Measurements from ENCODE around the gene SNX30.

The SNX30 gene

DNA sequence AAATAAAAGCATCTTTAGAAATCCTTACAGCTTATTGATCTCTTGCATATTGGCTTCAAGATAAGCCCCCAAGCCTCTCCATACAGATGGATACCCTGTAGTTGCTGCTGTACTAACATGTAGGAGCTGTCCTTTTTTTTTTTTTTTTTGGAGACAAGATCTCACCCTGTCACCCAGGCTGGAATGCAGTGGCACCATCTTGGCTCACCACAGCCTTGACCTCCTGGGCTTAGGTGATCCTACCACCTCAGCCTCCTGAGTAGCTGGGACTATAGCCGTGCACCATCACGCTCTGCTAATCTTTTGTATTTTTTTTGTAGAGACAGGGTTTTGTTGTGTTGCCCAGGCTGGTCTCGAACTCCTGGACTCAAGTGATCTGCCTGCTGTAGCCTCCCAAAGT is 35.4 kb downstream of the SNX30 start:
- no peak overlapping the region for H3K27ac ChIP-seq (ENCODE audit: low read depth, low read length)

GRCh38 chr9:112786829-112787520 is 36.4 kb downstream of the SNX30 start:
- no peaks in the 10 kb centered on the region for H3K36me3 ChIP-seq (ENCODE audit: control insufficient read depth, insufficient read depth, low read length)
- no peaks in the 10 kb centered on the region for H3K9me3 ChIP-seq (ENCODE audit: control insufficient read depth, insufficient read depth, low read length)
- H3K4me1 ChIP-seq (ENCODE audit: control insufficient read depth, insufficient read depth, low read length), result peaks cover 13% of the 10 kb centered on the region
- H3K27ac ChIP-seq (ENCODE audit: low read depth, low read length), result no peak overlapping the region
- H3K9ac ChIP-seq (ENCODE audit: low read depth, low read length), result no peak overlapping the region
- H3K27me3 ChIP-seq (ENCODE audit: control insufficient read depth, insufficient read depth, low read length), result no peaks in the 10 kb centered on the region
- no peak overlapping the region for H3K4me3 ChIP-seq (ENCODE audit: low read depth, low read length)

More for the DNA sequence above, 35.4 kb downstream of the SNX30 start:
- no peak overlapping the region for H3K9ac ChIP-seq (ENCODE audit: low read depth, low read length)
- no peaks in the 10 kb centered on the region for H3K27me3 ChIP-seq (ENCODE audit: control insufficient read depth, insufficient read depth, low read length)
- H3K4me3 ChIP-seq (ENCODE audit: low read depth, low read length), result no peak overlapping the region
- H3K4me1 ChIP-seq (ENCODE audit: control insufficient read depth, insufficient read depth, low read length), result peaks cover 13% of the 10 kb centered on the region
- H3K9me3 ChIP-seq (ENCODE audit: control insufficient read depth, insufficient read depth, low read length), result no peaks in the 10 kb centered on the region
- H3K36me3 ChIP-seq (ENCODE audit: control insufficient read depth, insufficient read depth, low read length), result no peaks in the 10 kb centered on the region

DNA sequence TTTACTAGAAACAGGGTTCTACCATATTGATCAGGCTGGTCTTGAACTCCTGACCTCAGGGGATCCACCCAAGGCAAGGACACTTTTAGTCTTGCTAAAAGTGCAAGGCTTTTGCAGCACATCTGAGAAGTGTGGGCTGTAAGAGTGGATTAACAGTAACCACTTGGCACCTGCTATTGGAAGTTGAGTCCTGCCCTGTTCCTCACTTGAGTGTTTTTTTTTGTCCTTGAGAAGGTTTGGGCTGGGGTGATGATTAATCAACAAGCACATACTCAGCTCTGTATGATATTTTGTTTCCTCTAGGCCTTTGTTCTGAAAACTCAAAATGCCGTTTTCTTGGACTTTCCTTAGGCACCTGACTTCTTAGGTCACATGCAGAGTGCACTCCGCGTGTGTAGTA is 37.4 kb downstream of the SNX30 start:
- Histone ChIP-seq H3K4me1 (ENCODE audit: control insufficient read depth, insufficient read depth, low read length) (peaks cover 13% of the 10 kb centered on the region), H3K27me3 (ENCODE audit: control insufficient read depth, insufficient read depth, low read length) (no peaks in the 10 kb centered on the region), H3K27ac (ENCODE audit: low read depth, low read length) (no peak overlapping the region), H3K4me3 (ENCODE audit: low read depth, low read length) (no peak overlapping the region), H3K36me3 (ENCODE audit: control insufficient read depth, insufficient read depth, low read length) (no peaks in the 10 kb centered on the region), H3K9ac (ENCODE audit: low read depth, low read length) (no peak overlapping the region), H3K9me3 (ENCODE audit: control insufficient read depth, insufficient read depth, low read length) (no peaks in the 10 kb centered on the region)

GRCh38 chr9:112789473-112789872 is 38.9 kb downstream of the SNX30 start:
- H3K9ac ChIP-seq (ENCODE audit: low read depth, low read length), result no peak overlapping the region
- no peak overlapping the region for H3K4me3 ChIP-seq (ENCODE audit: low read depth, low read length)
- H3K27me3 ChIP-seq (ENCODE audit: control insufficient read depth, insufficient read depth, low read length), result no peaks in the 10 kb centered on the region
- no peak overlapping the region for H3K27ac ChIP-seq (ENCODE audit: low read depth, low read length)
- no peaks in the 10 kb centered on the region for H3K9me3 ChIP-seq (ENCODE audit: control insufficient read depth, insufficient read depth, low read length)
- H3K4me1 ChIP-seq (ENCODE audit: control insufficient read depth, insufficient read depth, low read length), result peaks cover 3% of the 10 kb centered on the region
- H3K36me3 ChIP-seq (ENCODE audit: control insufficient read depth, insufficient read depth, low read length), result no peaks in the 10 kb centered on the region

DNA sequence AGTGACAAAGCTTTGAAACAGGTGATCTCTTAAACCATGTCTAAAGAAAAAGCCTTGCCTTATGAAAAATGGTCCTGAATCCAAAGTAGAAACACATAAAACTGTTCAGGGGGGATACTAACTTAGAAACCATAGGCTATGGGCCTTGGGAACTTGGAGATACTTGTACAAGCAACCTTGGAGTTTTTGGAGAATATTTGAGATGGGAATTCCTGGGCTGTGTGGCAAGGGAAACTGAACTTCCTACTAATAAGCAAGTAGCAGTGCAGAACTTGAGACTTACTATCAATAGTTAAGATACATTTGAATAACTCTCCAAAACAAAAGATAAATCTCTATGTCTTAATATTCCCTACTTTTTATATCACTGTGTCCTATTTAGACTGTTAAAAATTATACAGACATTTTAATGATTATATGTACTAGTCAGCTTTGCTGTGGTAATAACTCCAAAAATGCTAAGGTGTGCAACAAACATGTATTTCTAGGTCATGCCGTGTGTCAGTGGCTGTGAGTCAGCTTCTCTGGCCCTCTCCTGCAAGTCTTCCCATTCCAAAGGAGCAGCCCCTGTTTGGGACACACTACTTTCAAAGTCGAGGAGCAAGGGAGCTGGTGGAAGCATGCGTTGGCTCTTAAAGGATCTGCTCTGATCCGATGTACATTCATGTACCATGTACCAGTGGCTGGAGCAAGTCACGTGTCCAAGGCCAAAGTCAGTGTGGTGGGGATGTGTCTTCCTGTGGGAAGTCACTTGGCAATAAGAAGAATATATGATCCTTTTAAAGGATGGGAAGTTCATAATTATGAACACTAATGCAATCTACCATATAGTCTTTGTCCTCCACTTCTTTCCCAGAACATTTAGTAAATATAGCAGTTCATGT is 39.6 kb downstream of the SNX30 start:
- H3K4me1 ChIP-seq (ENCODE audit: control insufficient read depth, insufficient read depth, low read length), result no peaks in the 10 kb centered on the region
- no peak overlapping the region for H3K9ac ChIP-seq (ENCODE audit: low read depth, low read length)
- H3K27ac ChIP-seq (ENCODE audit: low read depth, low read length), result no peak overlapping the region
- no peaks in the 10 kb centered on the region for H3K36me3 ChIP-seq (ENCODE audit: control insufficient read depth, insufficient read depth, low read length)
- no peak overlapping the region for H3K4me3 ChIP-seq (ENCODE audit: low read depth, low read length)
- no peaks in the 10 kb centered on the region for H3K9me3 ChIP-seq (ENCODE audit: control insufficient read depth, insufficient read depth, low read length)
- no peaks in the 10 kb centered on the region for H3K27me3 ChIP-seq (ENCODE audit: control insufficient read depth, insufficient read depth, low read length)

DNA sequence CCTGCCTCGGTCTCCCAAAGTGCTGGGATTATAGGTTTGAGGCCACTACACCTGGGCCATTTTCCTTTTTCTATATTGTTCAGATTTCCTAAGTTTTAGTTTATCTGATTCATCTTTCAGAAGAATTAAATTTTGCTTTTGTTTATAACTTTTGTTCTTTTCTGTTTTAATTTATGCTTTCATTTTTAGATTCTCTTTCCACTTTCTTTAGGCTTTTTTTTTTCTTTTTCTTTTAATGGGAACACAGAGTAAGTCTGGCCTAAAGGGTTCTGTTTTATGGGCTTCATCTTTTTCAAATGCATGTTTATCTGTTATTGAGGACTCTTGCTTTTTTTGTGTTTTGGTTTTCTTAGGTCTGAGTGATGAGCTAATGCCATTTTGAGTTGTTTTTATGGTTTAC is 42.1 kb downstream of the SNX30 start:
- Histone ChIP-seq H3K9ac (ENCODE audit: low read depth, low read length) (no peak overlapping the region), H3K4me3 (ENCODE audit: low read depth, low read length) (no peak overlapping the region), H3K36me3 (ENCODE audit: control insufficient read depth, insufficient read depth, low read length) (no peaks in the 10 kb centered on the region), H3K9me3 (ENCODE audit: control insufficient read depth, insufficient read depth, low read length) (no peaks in the 10 kb centered on the region), H3K4me1 (ENCODE audit: control insufficient read depth, insufficient read depth, low read length) (no peaks in the 10 kb centered on the region), H3K27me3 (ENCODE audit: control insufficient read depth, insufficient read depth, low read length) (no peaks in the 10 kb centered on the region), H3K27ac (ENCODE audit: low read depth, low read length) (no peak overlapping the region)

- Histone ChIP-seq H3K9me3 (ENCODE audit: control insufficient read depth, insufficient read depth, low read length) (no peaks in the 10 kb centered on the region), H3K4me1 (ENCODE audit: control insufficient read depth, insufficient read depth, low read length) (no peaks in the 10 kb centered on the region), H3K27me3 (ENCODE audit: control insufficient read depth, insufficient read depth, low read length) (no peaks in the 10 kb centered on the region), H3K36me3 (ENCODE audit: control insufficient read depth, insufficient read depth, low read length) (no peaks in the 10 kb centered on the region), H3K27ac (ENCODE audit: low read depth, low read length) (no peak overlapping the region), H3K4me3 (ENCODE audit: low read depth, low read length) (no peak overlapping the region), H3K9ac (ENCODE audit: low read depth, low read length) (no peak overlapping the region)
Observed at GRCh38 chr9:112793213-112793810, 42.8 kb downstream of the SNX30 start.

- Histone ChIP-seq H3K27ac (ENCODE audit: low read depth, low read length) (no peak overlapping the region), H3K4me1 (ENCODE audit: control insufficient read depth, insufficient read depth, low read length) (no peaks in the 10 kb centered on the region), H3K4me3 (ENCODE audit: low read depth, low read length) (no peak overlapping the region), H3K9me3 (ENCODE audit: control insufficient read depth, insufficient read depth, low read length) (no peaks in the 10 kb centered on the region), H3K36me3 (ENCODE audit: control insufficient read depth, insufficient read depth, low read length) (no peaks in the 10 kb centered on the region), H3K9ac (ENCODE audit: low read depth, low read length) (no peak overlapping the region), H3K27me3 (ENCODE audit: control insufficient read depth, insufficient read depth, low read length) (no peaks in the 10 kb centered on the region)
Observed at GRCh38 chr9:112794731-112795130, 44.2 kb downstream of the SNX30 start.

- H3K27me3 ChIP-seq (ENCODE audit: control insufficient read depth, insufficient read depth, low read length), result no peaks in the 10 kb centered on the region
- H3K4me3 ChIP-seq (ENCODE audit: low read depth, low read length), result no peak overlapping the region
- H3K9ac ChIP-seq (ENCODE audit: low read depth, low read length), result no peak overlapping the region
- H3K27ac ChIP-seq (ENCODE audit: low read depth, low read length), result no peak overlapping the region
- H3K9me3 ChIP-seq (ENCODE audit: control insufficient read depth, insufficient read depth, low read length), result no peaks in the 10 kb centered on the region
- H3K4me1 ChIP-seq (ENCODE audit: control insufficient read depth, insufficient read depth, low read length), result no peaks in the 10 kb centered on the region
- no peaks in the 10 kb centered on the region for H3K36me3 ChIP-seq (ENCODE audit: control insufficient read depth, insufficient read depth, low read length)
Observed at GRCh38 chr9:112795921-112796320, 45.4 kb downstream of the SNX30 start.

DNA sequence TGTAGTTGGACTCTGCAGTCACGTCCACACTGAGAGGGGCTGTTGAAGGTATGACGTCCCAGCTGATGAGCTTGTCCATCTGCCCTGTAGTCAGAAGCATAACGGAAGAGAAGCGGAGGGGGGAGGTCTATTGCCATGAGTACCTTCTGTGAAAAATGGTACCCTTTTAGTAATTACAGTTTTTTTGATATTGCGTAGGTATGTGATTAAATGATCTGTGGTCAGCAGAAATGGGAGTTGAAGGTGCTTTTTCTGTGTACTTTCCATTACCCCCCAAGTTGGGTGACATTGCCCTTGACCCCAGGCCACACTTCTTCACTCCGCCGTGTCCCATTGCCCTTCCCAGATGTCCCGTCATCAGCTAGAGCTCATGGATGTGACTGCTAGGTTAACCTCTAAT is 45.9 kb downstream of the SNX30 start:
- no peaks in the 10 kb centered on the region for H3K4me1 ChIP-seq (ENCODE audit: control insufficient read depth, insufficient read depth, low read length)
- no peak overlapping the region for H3K9ac ChIP-seq (ENCODE audit: low read depth, low read length)
- no peak overlapping the region for H3K27ac ChIP-seq (ENCODE audit: low read depth, low read length)
- no peaks in the 10 kb centered on the region for H3K36me3 ChIP-seq (ENCODE audit: control insufficient read depth, insufficient read depth, low read length)
- H3K9me3 ChIP-seq (ENCODE audit: control insufficient read depth, insufficient read depth, low read length), result no peaks in the 10 kb centered on the region
- no peaks in the 10 kb centered on the region for H3K27me3 ChIP-seq (ENCODE audit: control insufficient read depth, insufficient read depth, low read length)
- no peak overlapping the region for H3K4me3 ChIP-seq (ENCODE audit: low read depth, low read length)

GRCh38 chr9:112809351-112809848 is 58.8 kb downstream of the SNX30 start:
- H3K9ac ChIP-seq (ENCODE audit: low read depth, low read length), result no peak overlapping the region
- H3K4me1 ChIP-seq (ENCODE audit: control insufficient read depth, insufficient read depth, low read length), result peaks cover 4% of the 10 kb centered on the region
- no peak overlapping the region for H3K4me3 ChIP-seq (ENCODE audit: low read depth, low read length)
- H3K9me3 ChIP-seq (ENCODE audit: control insufficient read depth, insufficient read depth, low read length), result no peaks in the 10 kb centered on the region
- no peak overlapping the region for H3K27ac ChIP-seq (ENCODE audit: low read depth, low read length)
- peaks cover 14% of the 10 kb centered on the region for H3K36me3 ChIP-seq (ENCODE audit: control insufficient read depth, insufficient read depth, low read length)
- H3K27me3 ChIP-seq (ENCODE audit: control insufficient read depth, insufficient read depth, low read length), result no peaks in the 10 kb centered on the region
